GM21423 (cell line): Measurements from ENCODE around the gene SLC2A4RG.
"Not testable (repeated sequence)": the region's sequence is repeated elsewhere in the genome, so short reads cannot be mapped to it uniquely, and the experiment has no call there.

Experiments used
- ATAC-seq: cut with Tn5 transposase; IDR thresholded peaks from one replicate; pipeline ENCODE4 v1.9.1; 2021; ENCODE audit warnings: mild to moderate bottlenecking, moderate library complexity; ENCODE audit not compliant: unreplicated experiment

The SLC2A4RG gene

GRCh38 chr20:63772781-63773518 is 33.4 kb downstream of the SLC2A4RG start:
- no peak for ATAC-seq

- ATAC-seq: no peak
Observed at GRCh38 chr20:63773571-63774241, 34.1 kb downstream of the SLC2A4RG start.

- ATAC-seq: no peak
Observed at GRCh38 chr20:63774306-63774705, 34.7 kb downstream of the SLC2A4RG start.

GRCh38 chr20:63775096-63775978 is 35.8 kb downstream of the SLC2A4RG start:
- no peak for ATAC-seq

- ATAC-seq: not testable (repeated sequence)
Observed at GRCh38 chr20:63776875-63777274, 37.3 kb downstream of the SLC2A4RG start.

GRCh38 chr20:63777614-63778013 is 38.0 kb downstream of the SLC2A4RG start:
- no peak for ATAC-seq

GRCh38 chr20:63778034-63778752 is 38.6 kb downstream of the SLC2A4RG start:
- no peak for ATAC-seq

- no peak for ATAC-seq
Observed at GRCh38 chr20:63778857-63779256, 39.3 kb downstream of the SLC2A4RG start.

GRCh38 chr20:63781181-63781580 is 41.6 kb downstream of the SLC2A4RG start:
- ATAC-seq: no peak

- no peak for ATAC-seq
Observed at GRCh38 chr20:63782051-63782471, 42.5 kb downstream of the SLC2A4RG start.

- ATAC-seq: no peak
Observed at GRCh38 chr20:63782521-63782971, 43.0 kb downstream of the SLC2A4RG start.

GRCh38 chr20:63783970-63784369 is 44.4 kb downstream of the SLC2A4RG start:
- no peak for ATAC-seq

- ATAC-seq: no peak
Observed at GRCh38 chr20:63785691-63786131, 46.1 kb downstream of the SLC2A4RG start.

- no peak for ATAC-seq
Observed at GRCh38 chr20:63787302-63787701, 47.7 kb downstream of the SLC2A4RG start.

- ATAC-seq: no peak
Observed at GRCh38 chr20:63787749-63788148, 48.2 kb downstream of the SLC2A4RG start.

GRCh38 chr20:63789836-63790571 is 50.4 kb downstream of the SLC2A4RG start:
- ATAC-seq: no peak

GRCh38 chr20:63790572-63791168 is 51.1 kb downstream of the SLC2A4RG start:
- ATAC-seq: no peak

- ATAC-seq: no peak
Observed at GRCh38 chr20:63791497-63792156, 52.1 kb downstream of the SLC2A4RG start.

GRCh38 chr20:63792866-63793265 is 53.3 kb downstream of the SLC2A4RG start:
- no peak for ATAC-seq
